Trophoblast cell (in vitro differentiated cells and primary cell): ENCODE results near the gene RAB24.

ENCODE experiments used
- DNase-seq, 2 donors: peaks; one replicate each; pipeline ENCODE4 v3.0.0-alpha.2; 2016
- H2AFZ ChIP-seq: 2 replicates; pipeline ENCODE4 v1.6.1; 2013; ENCODE audit warnings: low read length, moderate library complexity, mild to moderate bottlenecking; ENCODE audit not compliant: insufficient read depth, poor library complexity
- H2AK5ac ChIP-seq: 2 replicates; pipeline ENCODE4 v1.6.1; 2013; ENCODE audit warnings: mild to moderate bottlenecking, low read length
- H2BK120ac ChIP-seq: 2 replicates; pipeline ENCODE4 v1.6.1; 2013; ENCODE audit warnings: low read length, mild to moderate bottlenecking, moderate library complexity; ENCODE audit not compliant: insufficient read depth, poor library complexity
- H2BK12ac ChIP-seq: 2 replicates; pipeline ENCODE4 v1.6.1; 2013; ENCODE audit warnings: mild to moderate bottlenecking, low read length, moderate library complexity
- H2BK5ac ChIP-seq: 2 replicates; pipeline ENCODE4 v1.6.1; 2013; ENCODE audit warnings: low read length, low read depth, moderate library complexity, mild to moderate bottlenecking; ENCODE audit not compliant: poor library complexity
- H3K14ac ChIP-seq: 2 replicates; pipeline ENCODE4 v1.6.1; 2013; ENCODE audit warnings: mild to moderate bottlenecking, low read length
- H3K18ac ChIP-seq: 2 replicates; pipeline ENCODE4 v1.6.1; 2013; ENCODE audit warnings: mild to moderate bottlenecking, low read length
- H3K23ac ChIP-seq: 2 replicates; pipeline ENCODE4 v1.6.1; 2013; ENCODE audit warnings: low read length
- H3K27ac ChIP-seq: 2 replicates; pipeline ENCODE4 v1.5.1; 2013; ENCODE audit warnings: low read depth, mild to moderate bottlenecking, inconsistent platforms, low read length, moderate library complexity
- H3K27me3 ChIP-seq: 2 replicates; pipeline ENCODE4 v1.6.1; 2013; ENCODE audit warnings: inconsistent platforms, mild to moderate bottlenecking, low read length, moderate library complexity; ENCODE audit not compliant: insufficient read depth
- H3K36me3 ChIP-seq, 2 experiments: 1 replicate in 1 of 2; 2 replicates in 1 of 2; pipeline ENCODE4 v1.6.1; 2013; ENCODE audit warnings: low read length in 2 of 2, mild to moderate bottlenecking in 2 of 2, moderate library complexity in 1 of 2; ENCODE audit not compliant: insufficient read depth in 2 of 2, control insufficient read depth in 1 of 2
- H3K4ac ChIP-seq: 2 replicates; pipeline ENCODE4 v1.6.1; 2013; ENCODE audit warnings: low read depth, mild to moderate bottlenecking, low read length, moderate library complexity
- H3K4me1 ChIP-seq, 2 experiments: 1 replicate in 1 of 2; 2 replicates in 1 of 2; pipeline ENCODE4 v1.6.1; 2013; ENCODE audit warnings: low read length in 2 of 2, mild to moderate bottlenecking in 2 of 2, moderate library complexity in 1 of 2; ENCODE audit not compliant: insufficient read depth in 2 of 2, control insufficient read depth in 1 of 2
- H3K4me2 ChIP-seq: 2 replicates; pipeline ENCODE4 v1.6.1; 2013; ENCODE audit warnings: inconsistent platforms, mild to moderate bottlenecking, low read length, moderate library complexity
- H3K4me3 ChIP-seq: 2 replicates; pipeline ENCODE4 v1.5.1; 2013; ENCODE audit warnings: mild to moderate bottlenecking, low read depth, low read length, inconsistent platforms
- H3K79me1 ChIP-seq: one replicate; pipeline ENCODE4 v1.6.1; 2013; ENCODE audit warnings: low read length
- H3K79me2 ChIP-seq: 2 replicates; pipeline ENCODE4 v1.6.1; 2013; ENCODE audit warnings: low read length, mild to moderate bottlenecking; ENCODE audit not compliant: control insufficient read depth, insufficient read depth, poor library complexity
- H3K9ac ChIP-seq: 2 replicates; pipeline ENCODE4 v1.6.1; 2013; ENCODE audit warnings: mild to moderate bottlenecking, low read length
- H3K9me3 ChIP-seq: 2 replicates; pipeline ENCODE4 v1.6.1; 2013; ENCODE audit warnings: low read depth, mild to moderate bottlenecking, control low read depth, inconsistent platforms, low read length; ENCODE audit not compliant: insufficient read depth
- H4K12ac ChIP-seq: 2 replicates; pipeline ENCODE4 v1.6.1; 2013; ENCODE audit warnings: low read depth, mild to moderate bottlenecking, low read length, moderate library complexity
- H4K8ac ChIP-seq: 2 replicates; pipeline ENCODE4 v1.6.1; 2013; ENCODE audit warnings: low read depth, mild to moderate bottlenecking, low read length, moderate library complexity
- H4K91ac ChIP-seq: one replicate; pipeline ENCODE4 v1.6.1; 2013; ENCODE audit warnings: low read depth, mild to moderate bottlenecking, low read length, moderate library complexity
- WGBS: extraction: QIAGEN DNeasy Blood & Tissue Kit; methylation state at CpG from one replicate; pipeline ENCODE4 v1.1.7; 2013; ENCODE audit warnings: missing lambda C conversion rate; ENCODE audit not compliant: insufficient read length, insufficient coverage; ENCODE audit errors: extremely low coverage; 5-methylcytosine and 5-hydroxymethylcytosine counted together

Gene RAB24

DNA sequence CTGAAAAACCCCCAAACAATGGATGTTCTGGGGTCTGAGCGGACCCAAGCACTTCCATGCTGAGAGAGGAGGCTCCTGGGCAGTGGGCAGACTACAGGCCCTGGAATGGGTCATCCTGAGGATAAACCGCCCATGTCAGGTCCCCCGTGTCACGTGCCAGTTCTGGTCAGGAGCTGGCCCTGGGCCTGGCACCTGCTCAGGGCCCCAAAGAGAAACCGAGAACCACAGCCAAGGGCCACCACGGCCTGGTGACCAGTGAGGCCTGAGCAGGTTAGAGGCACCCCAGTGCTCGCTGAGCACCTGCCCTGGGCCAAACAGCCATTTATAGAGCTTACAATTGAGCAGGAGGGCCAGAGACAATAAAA, 32.2 kb upstream of the RAB24 start:
- Histone ChIP-seq H3K9me3 (no peaks in the 10 kb centered on the region), H3K14ac (no peak overlapping the region), H3K4me2 (no peak overlapping the region), H2BK5ac (no peak overlapping the region), H3K9ac (no peak overlapping the region), H3K23ac (no peak overlapping the region), H3K4ac (no peak overlapping the region), H2AK5ac (no peak overlapping the region), H3K27me3 (no peaks in the 10 kb centered on the region), H3K36me3 (peaks cover 85 to 88% of the 10 kb centered on the region in 2 experiments), H4K8ac (no peak overlapping the region), H3K18ac (no peak overlapping the region), H2BK12ac (no peak overlapping the region), H2BK120ac (no peak overlapping the region), H3K79me2 (no peaks in the 10 kb centered on the region), H3K79me1 (no peaks in the 10 kb centered on the region), H4K12ac (no peak overlapping the region), H3K27ac (no peak overlapping the region), H3K4me1 (peaks cover 0 to 3% of the 10 kb centered on the region in 2 experiments), H2AFZ (no peak overlapping the region), H3K4me3 (no peak overlapping the region), H4K91ac (no peak overlapping the region)
- no peak for DNase-seq
- no CpG with 5 or more reads among the region's 7 CpGs for WGBS

- Histone ChIP-seq H2AFZ (no peak overlapping the region), H3K4me2 (no peak overlapping the region), H4K91ac (no peak overlapping the region), H3K36me3 (peaks cover 88 to 94% of the 10 kb centered on the region in 2 experiments), H3K18ac (no peak overlapping the region), H2BK120ac (no peak overlapping the region), H4K8ac (no peak overlapping the region), H3K4me1 (peaks cover 0 to 3% of the 10 kb centered on the region in 2 experiments), H3K4me3 (no peak overlapping the region), H2BK12ac (no peak overlapping the region), H2AK5ac (no peak overlapping the region), H3K27ac (no peak overlapping the region), H3K79me1 (no peaks in the 10 kb centered on the region), H3K23ac (no peak overlapping the region), H3K9ac (no peak overlapping the region), H4K12ac (no peak overlapping the region), H3K79me2 (no peaks in the 10 kb centered on the region), H3K9me3 (no peaks in the 10 kb centered on the region), H3K27me3 (no peaks in the 10 kb centered on the region), H3K4ac (no peak overlapping the region), H2BK5ac (no peak overlapping the region), H3K14ac (no peak overlapping the region)
- DNase-seq: no peak
- no CpG with 5 or more reads among the region's 21 CpGs for WGBS
These were observed 31.5 kb upstream of the RAB24 start for GRCh38 chr5:177334781-177335700.

DNA sequence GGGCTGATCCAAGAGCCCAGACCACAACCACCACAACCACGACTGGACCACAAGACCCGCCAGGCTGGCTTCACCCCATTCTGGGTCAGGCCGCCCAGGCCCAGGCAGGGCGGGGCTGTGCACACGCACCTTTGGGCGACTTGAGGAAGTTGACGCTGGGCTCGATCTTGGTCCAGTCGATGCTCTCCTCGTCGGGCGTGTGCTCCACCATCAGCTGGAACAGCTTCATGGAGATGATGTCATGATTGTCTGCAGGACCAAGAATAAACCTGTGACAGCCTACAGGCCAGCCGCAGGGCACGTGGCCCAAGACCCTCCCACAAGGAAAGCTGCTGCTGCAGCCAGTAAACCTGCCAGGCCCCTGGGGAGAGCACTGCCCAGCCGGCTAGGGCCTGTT, 30.6 kb upstream of the RAB24 start:
- H2AFZ ChIP-seq: no peak overlapping the region
- H4K8ac ChIP-seq: no peak overlapping the region
- H3K4me3 ChIP-seq: no peak overlapping the region
- H3K18ac ChIP-seq: no peak overlapping the region
- no peak overlapping the region for H3K9ac ChIP-seq
- DNase-seq: no peak
- H3K14ac ChIP-seq: no peak overlapping the region
- H3K4me2 ChIP-seq: no peak overlapping the region
- H3K36me3 ChIP-seq: peaks cover 89 to 94% of the 10 kb centered on the region in 2 experiments
- H2BK5ac ChIP-seq: no peak overlapping the region
- no peak overlapping the region for H2AK5ac ChIP-seq
- no peaks in the 10 kb centered on the region for H3K79me1 ChIP-seq
- peaks cover 0 to 1% of the 10 kb centered on the region in 2 experiments for H3K4me1 ChIP-seq
- no peak overlapping the region for H2BK12ac ChIP-seq
- H3K23ac ChIP-seq: no peak overlapping the region
- no peak overlapping the region for H2BK120ac ChIP-seq
- no peak overlapping the region for H4K12ac ChIP-seq
- no peaks in the 10 kb centered on the region for H3K79me2 ChIP-seq
- no peak overlapping the region for H3K4ac ChIP-seq
- WGBS: no CpG with 5 or more reads among the region's 15 CpGs
- H3K27ac ChIP-seq: no peak overlapping the region
- H3K9me3 ChIP-seq: no peaks in the 10 kb centered on the region
- no peak overlapping the region for H4K91ac ChIP-seq
- H3K27me3 ChIP-seq: no peaks in the 10 kb centered on the region

- Histone ChIP-seq H4K91ac (no peak overlapping the region), H4K12ac (no peak overlapping the region), H2BK12ac (no peak overlapping the region), H3K9me3 (no peaks in the 10 kb centered on the region), H3K4me2 (no peak overlapping the region), H3K79me1 (no peaks in the 10 kb centered on the region), H3K23ac (no peak overlapping the region), H3K4me1 (no peaks in the 10 kb centered on the region), H2AK5ac (no peak overlapping the region), H3K79me2 (no peaks in the 10 kb centered on the region), H3K27me3 (no peaks in the 10 kb centered on the region), H2BK120ac (no peak overlapping the region), H2AFZ (no peak overlapping the region), H2BK5ac (no peak overlapping the region), H3K18ac (no peak overlapping the region), H3K9ac (no peak overlapping the region), H3K4ac (no peak overlapping the region), H3K27ac (no peak overlapping the region), H4K8ac (no peak overlapping the region), H3K4me3 (no peak overlapping the region), H3K36me3 (peaks cover 84 to 89% of the 10 kb centered on the region in 2 experiments), H3K14ac (no peak overlapping the region)
- WGBS: no CpG with 5 or more reads among the region's 16 CpGs
- DNase-seq: no peak
These were observed 30.1 kb upstream of the RAB24 start for GRCh38 chr5:177333420-177334154.
